ENCODE data around the gene DYNC1LI2.

The DYNC1LI2 gene

GRCh38 chr16:66752958-66753357 is 1.5 kb upstream of the DYNC1LI2 start:
- no peak overlapping the region for H3K4ac ChIP-seq (ENCODE audit: low read depth in 1 of 2, low read length in 2 of 2)
- no peak overlapping the region for H2AFZ ChIP-seq (ENCODE audit: low read depth, low read length)
- no peak overlapping the region for H3K18ac ChIP-seq (ENCODE audit: low read depth in 1 of 2, low read length in 2 of 2)
- H2BK5ac ChIP-seq (ENCODE audit: low read depth, low read length, poor library complexity, severe bottlenecking) = no peak overlapping the region
- no peak overlapping the region for H3K9ac ChIP-seq (ENCODE audit: low read length)
- no peak overlapping the region for H3K23ac ChIP-seq (ENCODE audit: low read length in 2 of 2)
- no peaks in the 10 kb centered on the region for H3K79me1 ChIP-seq (replicated peaks; ENCODE audit: low read length, poor library complexity, severe bottlenecking)
- no peak overlapping the region for H4K91ac ChIP-seq (ENCODE audit: low read length)
- H3K4me1 ChIP-seq (ENCODE audit: control insufficient read depth, insufficient read depth, low read depth, low read length) = peaks cover 7% of the 10 kb centered on the region
- H3K4me3 ChIP-seq (ENCODE audit: insufficient read depth in 1 of 2, low read depth in 1 of 2, low read length in 2 of 2) = no peak overlapping the region
- H4K8ac ChIP-seq (ENCODE audit: low read length) = no peak overlapping the region
- H3K27ac ChIP-seq (ENCODE audit: low read length, poor library complexity, severe bottlenecking) = no peak overlapping the region
- H2AK5ac ChIP-seq (ENCODE audit: low read length, severe bottlenecking) = no peak overlapping the region
- WGBS = 100% methylated on average over 2 of the region's 2 CpGs
- DNase-seq = no peak
- H2BK120ac ChIP-seq (ENCODE audit: low read depth, low read length) = no peak overlapping the region
- H3K9me3 ChIP-seq (ENCODE audit: control insufficient read depth, low read length) = no peaks in the 10 kb centered on the region
- H2BK15ac ChIP-seq (ENCODE audit: low read depth, poor library complexity, severe bottlenecking) = no peak overlapping the region
- no peak overlapping the region for H2BK12ac ChIP-seq (ENCODE audit: low read length in 2 of 2)
- no peak overlapping the region for H3K4me2 ChIP-seq (ENCODE audit: low read length, poor library complexity, severe bottlenecking)
- H3K36me3 ChIP-seq (ENCODE audit: control insufficient read depth in 1 of 2, insufficient read depth in 2 of 2, low read depth in 1 of 2, low read length in 2 of 2) = peaks cover 7 to 21% of the 10 kb centered on the region in 2 experiments
- no peaks in the 10 kb centered on the region for H3K27me3 ChIP-seq (ENCODE audit: control insufficient read depth in 1 of 2, insufficient read depth in 1 of 2, low read length in 2 of 2)
- no peak overlapping the region for H3K14ac ChIP-seq (ENCODE audit: low read length in 2 of 2)

- Histone ChIP-seq H3K4ac (ENCODE audit: low read depth in 1 of 2, low read length in 2 of 2) (no peak overlapping the region), H3K79me1 (replicated peaks; ENCODE audit: low read length, poor library complexity, severe bottlenecking) (no peaks in the 10 kb centered on the region), H3K9ac (ENCODE audit: low read length) (peak overlapping the region; percentile 90), H3K4me3 (ENCODE audit: insufficient read depth in 1 of 2, low read depth in 1 of 2, low read length in 2 of 2) (peak overlapping the region in 1 of 2 experiments; percentile 97), H3K4me2 (ENCODE audit: low read length, poor library complexity, severe bottlenecking) (no peak overlapping the region), H2BK15ac (ENCODE audit: low read depth, poor library complexity, severe bottlenecking) (no peak overlapping the region), H4K8ac (ENCODE audit: low read length) (no peak overlapping the region), H2BK120ac (ENCODE audit: low read depth, low read length) (no peak overlapping the region), H3K18ac (ENCODE audit: low read depth in 1 of 2, low read length in 2 of 2) (no peak overlapping the region), H3K4me1 (ENCODE audit: control insufficient read depth, insufficient read depth, low read depth, low read length) (peaks cover 7% of the 10 kb centered on the region), H2BK12ac (ENCODE audit: low read length in 2 of 2) (no peak overlapping the region), H3K14ac (ENCODE audit: low read length in 2 of 2) (no peak overlapping the region), H3K36me3 (ENCODE audit: control insufficient read depth in 1 of 2, insufficient read depth in 2 of 2, low read depth in 1 of 2, low read length in 2 of 2) (peaks cover 12 to 27% of the 10 kb centered on the region in 2 experiments), H2AFZ (ENCODE audit: low read depth, low read length) (no peak overlapping the region), H4K91ac (ENCODE audit: low read length) (no peak overlapping the region), H3K27ac (ENCODE audit: low read length, poor library complexity, severe bottlenecking) (no peak overlapping the region), H2AK5ac (ENCODE audit: low read length, severe bottlenecking) (no peak overlapping the region), H3K27me3 (ENCODE audit: control insufficient read depth in 1 of 2, insufficient read depth in 1 of 2, low read length in 2 of 2) (no peaks in the 10 kb centered on the region), H3K23ac (ENCODE audit: low read length in 2 of 2) (no peak overlapping the region), H2BK5ac (ENCODE audit: low read depth, low read length, poor library complexity, severe bottlenecking) (no peak overlapping the region), H3K9me3 (ENCODE audit: control insufficient read depth, low read length) (no peaks in the 10 kb centered on the region)
- WGBS = 94% methylated on average over 3 of the region's 6 CpGs
- DNase-seq = no peak
Measured at GRCh38 chr16:66752379-66752778, 970 bp upstream of the DYNC1LI2 start.

GRCh38 chr16:66751992-66752322 is 548 bp upstream of the DYNC1LI2 start:
- H2AFZ ChIP-seq (ENCODE audit: low read depth, low read length) = peak overlapping the region; percentile 10
- no peaks in the 10 kb centered on the region for H3K27me3 ChIP-seq (ENCODE audit: control insufficient read depth in 1 of 2, insufficient read depth in 1 of 2, low read length in 2 of 2)
- H3K79me1 ChIP-seq (replicated peaks; ENCODE audit: low read length, poor library complexity, severe bottlenecking) = no peaks in the 10 kb centered on the region
- no peak overlapping the region for H2BK5ac ChIP-seq (ENCODE audit: low read depth, low read length, poor library complexity, severe bottlenecking)
- H4K8ac ChIP-seq (ENCODE audit: low read length) = no peak overlapping the region
- peak overlapping the region; percentile 90 for H3K9ac ChIP-seq (ENCODE audit: low read length)
- H3K36me3 ChIP-seq (ENCODE audit: control insufficient read depth in 1 of 2, insufficient read depth in 2 of 2, low read depth in 1 of 2, low read length in 2 of 2) = peaks cover 15 to 31% of the 10 kb centered on the region in 2 experiments
- peak overlapping the region in 1 of 2 experiments; percentile 97 for H3K4me3 ChIP-seq (ENCODE audit: insufficient read depth in 1 of 2, low read depth in 1 of 2, low read length in 2 of 2)
- no peak overlapping the region for H3K18ac ChIP-seq (ENCODE audit: low read depth in 1 of 2, low read length in 2 of 2)
- H3K23ac ChIP-seq (ENCODE audit: low read length in 2 of 2) = no peak overlapping the region
- no peak overlapping the region for H3K4ac ChIP-seq (ENCODE audit: low read depth in 1 of 2, low read length in 2 of 2)
- H2BK120ac ChIP-seq (ENCODE audit: low read depth, low read length) = no peak overlapping the region
- no peak overlapping the region for H3K14ac ChIP-seq (ENCODE audit: low read length in 2 of 2)
- DNase-seq = no peak
- peak overlapping the region; percentile 70 for H3K4me2 ChIP-seq (ENCODE audit: low read length, poor library complexity, severe bottlenecking)
- no peak overlapping the region for H4K91ac ChIP-seq (ENCODE audit: low read length)
- no peak overlapping the region for H2BK15ac ChIP-seq (ENCODE audit: low read depth, poor library complexity, severe bottlenecking)
- H3K9me3 ChIP-seq (ENCODE audit: control insufficient read depth, low read length) = no peaks in the 10 kb centered on the region
- H2AK5ac ChIP-seq (ENCODE audit: low read length, severe bottlenecking) = no peak overlapping the region
- H3K27ac ChIP-seq (ENCODE audit: low read length, poor library complexity, severe bottlenecking) = no peak overlapping the region
- peaks cover 7% of the 10 kb centered on the region for H3K4me1 ChIP-seq (ENCODE audit: control insufficient read depth, insufficient read depth, low read depth, low read length)
- H2BK12ac ChIP-seq (ENCODE audit: low read length in 2 of 2) = no peak overlapping the region
- 49% methylated on average over 2 of the region's 3 CpGs for WGBS

DNA sequence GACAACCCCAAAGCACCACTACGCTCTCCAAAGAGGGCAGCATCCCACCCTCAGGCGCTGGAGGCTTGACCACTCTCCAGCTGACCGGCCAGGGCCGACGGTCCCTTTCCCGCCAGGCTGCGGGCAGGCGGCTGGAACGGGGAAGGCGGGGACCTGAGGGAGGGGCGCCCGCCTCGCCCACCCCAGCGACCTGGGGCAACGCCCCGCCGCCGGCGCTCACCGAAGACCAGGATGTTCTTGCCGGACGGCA is 431 bp downstream of the DYNC1LI2 start:
- H3K14ac ChIP-seq (ENCODE audit: low read length in 2 of 2) = peak overlapping the region in 1 of 2 experiments; percentile 73
- H2AFZ ChIP-seq (ENCODE audit: low read depth, low read length) = peak overlapping the region; percentile 20
- peak overlapping the region; percentile 90 for H3K9ac ChIP-seq (ENCODE audit: low read length)
- 1% methylated on average over 20 of the region's 22 CpGs for WGBS
- peaks cover 21 to 41% of the 10 kb centered on the region in 2 experiments for H3K36me3 ChIP-seq (ENCODE audit: control insufficient read depth in 1 of 2, insufficient read depth in 2 of 2, low read depth in 1 of 2, low read length in 2 of 2)
- no peaks in the 10 kb centered on the region for H3K27me3 ChIP-seq (ENCODE audit: control insufficient read depth in 1 of 2, insufficient read depth in 1 of 2, low read length in 2 of 2)
- peak overlapping the region in 1 of 2 experiments; percentile 94 for H3K23ac ChIP-seq (ENCODE audit: low read length in 2 of 2)
- peak overlapping the region; percentile 78 for H3K4me2 ChIP-seq (ENCODE audit: low read length, poor library complexity, severe bottlenecking)
- H3K27ac ChIP-seq (ENCODE audit: low read length, poor library complexity, severe bottlenecking) = no peak overlapping the region
- H2BK12ac ChIP-seq (ENCODE audit: low read length in 2 of 2) = no peak overlapping the region
- H3K4ac ChIP-seq (ENCODE audit: low read depth in 1 of 2, low read length in 2 of 2) = peak overlapping the region; percentile 86 to 96
- peak overlapping the region; percentile 98 for H3K18ac ChIP-seq (ENCODE audit: low read depth in 1 of 2, low read length in 2 of 2)
- H2BK5ac ChIP-seq (ENCODE audit: low read depth, low read length, poor library complexity, severe bottlenecking) = peak overlapping the region; percentile 68
- H3K79me1 ChIP-seq (replicated peaks; ENCODE audit: low read length, poor library complexity, severe bottlenecking) = peaks cover 1% of the 10 kb centered on the region
- H2AK5ac ChIP-seq (ENCODE audit: low read length, severe bottlenecking) = no peak overlapping the region
- peak overlapping the region; percentile 96 for H2BK120ac ChIP-seq (ENCODE audit: low read depth, low read length)
- peak overlapping the region; percentile 91 for H4K8ac ChIP-seq (ENCODE audit: low read length)
- H3K4me3 ChIP-seq (ENCODE audit: insufficient read depth in 1 of 2, low read depth in 1 of 2, low read length in 2 of 2) = peak overlapping the region; percentile 97 to 98
- H2BK15ac ChIP-seq (ENCODE audit: low read depth, poor library complexity, severe bottlenecking) = peak overlapping the region; percentile 100
- H4K91ac ChIP-seq (ENCODE audit: low read length) = peak overlapping the region; percentile 96
- no peaks in the 10 kb centered on the region for H3K9me3 ChIP-seq (ENCODE audit: control insufficient read depth, low read length)
- peaks cover 7% of the 10 kb centered on the region for H3K4me1 ChIP-seq (ENCODE audit: control insufficient read depth, insufficient read depth, low read depth, low read length)
- DNase-seq = peak; percentile 20
